ENCODE results near the gene MAD1L1.

MAD1L1 gene

GRCh38 chr7:2087744-2088143 is 145.0 kb downstream of the MAD1L1 start:
- no peak overlapping the region for H3K27ac ChIP-seq
- TF ChIP-seq CTCF (conservative IDR thresholded peaks at IDR 0.05) (no peak), ZFX (IDR thresholded peaks at IDR 0.05) (no peak)

GRCh38 chr7:2086229-2086628 is 146.5 kb downstream of the MAD1L1 start:
- TF ChIP-seq ZFX (IDR thresholded peaks at IDR 0.05) (no peak), CTCF (conservative IDR thresholded peaks at IDR 0.05) (no peak)
- no peak overlapping the region for H3K27ac ChIP-seq

GRCh38 chr7:2085804-2086203 is 146.9 kb downstream of the MAD1L1 start:
- TF ChIP-seq CTCF (conservative IDR thresholded peaks at IDR 0.05) (no peak), ZFX (IDR thresholded peaks at IDR 0.05) (no peak)

GRCh38 chr7:2084781-2085505 is 147.8 kb downstream of the MAD1L1 start:
- no peak overlapping the region for H3K27ac ChIP-seq

More at GRCh38 chr7:2085804-2086203, 146.9 kb downstream of the MAD1L1 start:
- H3K27ac ChIP-seq = no peak overlapping the region

GRCh38 chr7:2084331-2084730 is 148.4 kb downstream of the MAD1L1 start:
- H3K27ac ChIP-seq = no peak overlapping the region
- TF ChIP-seq CTCF (conservative IDR thresholded peaks at IDR 0.05) (no peak), ZFX (IDR thresholded peaks at IDR 0.05) (no peak)

More at GRCh38 chr7:2084781-2085505, 147.8 kb downstream of the MAD1L1 start:
- TF ChIP-seq ZFX (IDR thresholded peaks at IDR 0.05) = no peak
- no peak for TF ChIP-seq CTCF (conservative IDR thresholded peaks at IDR 0.05)

GRCh38 chr7:2083362-2083761 is 149.4 kb downstream of the MAD1L1 start:
- no peak for TF ChIP-seq ZFX (IDR thresholded peaks at IDR 0.05)
- no peak for TF ChIP-seq CTCF (conservative IDR thresholded peaks at IDR 0.05)
- no peak overlapping the region for H3K27ac ChIP-seq

GRCh38 chr7:2082139-2082998 is 150.4 kb downstream of the MAD1L1 start:
- TF ChIP-seq CTCF (conservative IDR thresholded peaks at IDR 0.05) (no peak), ZFX (IDR thresholded peaks at IDR 0.05) (no peak)
- no peak overlapping the region for H3K27ac ChIP-seq

Measured in C4-2B (cell line).